ENCODE results near the gene CHN2.

Gene CHN2

GRCh38 chr7:29162577-29162976 is 32.0 kb upstream of the CHN2 start:
- no peak for DNase-seq (ENCODE audit: low read depth)
- no peak overlapping the region for H3K4me3 ChIP-seq (ENCODE audit: control insufficient read depth, low read depth, low read length)
- TF ChIP-seq CTCF (IDR thresholded peaks at IDR 0.05; ENCODE audit: control insufficient read depth, insufficient read depth, low read depth, low read length, missing control alignments) = no peak

GRCh38 chr7:29163854-29164253 is 30.7 kb upstream of the CHN2 start:
- DNase-seq (ENCODE audit: low read depth) = no peak
- H3K4me3 ChIP-seq (ENCODE audit: control insufficient read depth, low read depth, low read length) = no peak overlapping the region
- TF ChIP-seq CTCF (IDR thresholded peaks at IDR 0.05; ENCODE audit: control insufficient read depth, insufficient read depth, low read depth, low read length, missing control alignments) = no peak

- H3K4me3 ChIP-seq (ENCODE audit: control insufficient read depth, low read depth, low read length) = no peak overlapping the region
- no peak for DNase-seq (ENCODE audit: low read depth)
- no peak for TF ChIP-seq CTCF (IDR thresholded peaks at IDR 0.05; ENCODE audit: control insufficient read depth, insufficient read depth, low read depth, low read length, missing control alignments)
These were observed 26.9 kb upstream of the CHN2 start for GRCh38 chr7:29167721-29168120.

- no peak overlapping the region for H3K4me3 ChIP-seq (ENCODE audit: control insufficient read depth, low read depth, low read length)
- no peak for DNase-seq (ENCODE audit: low read depth)
- TF ChIP-seq CTCF (IDR thresholded peaks at IDR 0.05; ENCODE audit: control insufficient read depth, insufficient read depth, low read depth, low read length, missing control alignments) = no peak
These were observed 23.8 kb upstream of the CHN2 start for GRCh38 chr7:29170781-29171180.

GRCh38 chr7:29173458-29173857 is 21.1 kb upstream of the CHN2 start:
- no peak overlapping the region for H3K4me3 ChIP-seq (ENCODE audit: control insufficient read depth, low read depth, low read length)
- DNase-seq (ENCODE audit: low read depth) = no peak
- TF ChIP-seq CTCF (IDR thresholded peaks at IDR 0.05; ENCODE audit: control insufficient read depth, insufficient read depth, low read depth, low read length, missing control alignments) = no peak

- DNase-seq (ENCODE audit: low read depth) = no peak
- TF ChIP-seq CTCF (IDR thresholded peaks at IDR 0.05; ENCODE audit: control insufficient read depth, insufficient read depth, low read depth, low read length, missing control alignments) = no peak
- H3K4me3 ChIP-seq (ENCODE audit: control insufficient read depth, low read depth, low read length) = no peak overlapping the region
These were observed 16.5 kb upstream of the CHN2 start for GRCh38 chr7:29177963-29178600.

- no peak for DNase-seq (ENCODE audit: low read depth)
These were observed 15.5 kb upstream of the CHN2 start for GRCh38 chr7:29179115-29179514.

More at GRCh38 chr7:29179115-29179514, 15.5 kb upstream of the CHN2 start:
- no peak overlapping the region for H3K4me3 ChIP-seq (ENCODE audit: control insufficient read depth, low read depth, low read length)
- TF ChIP-seq CTCF (IDR thresholded peaks at IDR 0.05; ENCODE audit: control insufficient read depth, insufficient read depth, low read depth, low read length, missing control alignments) = no peak
